ENCODE results near the gene PRLR. TPM values are rescaled to one million over a fixed set of nuclear protein-coding genes. Genes with fewer than 3 reads are reported as not detected.

The PRLR gene
- total RNA-seq, 4 donors from 2014 or later: 15.8 to 80.6 (median 48.0) TPM

DNA sequence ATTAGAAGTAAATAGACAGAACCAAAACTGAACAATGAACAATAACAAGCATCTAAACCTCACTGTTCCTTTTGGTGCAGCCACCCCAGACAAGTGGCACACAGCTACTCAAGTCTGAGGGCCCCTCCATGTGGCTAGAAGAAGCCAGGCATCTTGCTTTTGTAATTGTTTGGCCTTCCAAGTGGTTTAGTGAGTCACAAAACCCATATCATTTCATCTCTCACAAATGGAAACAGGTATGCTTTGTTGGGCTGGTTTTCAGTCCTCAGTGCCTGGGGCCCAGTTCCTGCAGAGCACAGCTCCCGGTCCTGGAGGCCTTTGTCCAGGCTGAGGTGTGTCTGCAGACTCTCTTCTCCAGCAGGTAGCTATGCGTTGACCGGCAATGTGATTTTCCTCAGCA, 16.7 kb downstream of the PRLR start:
- no peaks in the 10 kb centered on the region for H3K36me3 ChIP-seq
- no peaks in the 10 kb centered on the region for H3K27me3 ChIP-seq
- no peak overlapping the region for H3K4me3 ChIP-seq
- H3K4me1 ChIP-seq: no peaks in the 10 kb centered on the region
- no peaks in the 10 kb centered on the region for H3K9me3 ChIP-seq
- TF ChIP-seq CTCF (IDR thresholded peaks at IDR 0.05): no peak
- intact Hi-C loops (cut with DNase I; ENCODE audit: low total_unique reads): no loop called here
- no peak overlapping the region for H3K27ac ChIP-seq
- DNase-seq: no peak

GRCh38 chr5:35212122-35212982, 17.9 kb downstream of the PRLR start:
- H3K27me3 ChIP-seq: no peaks in the 10 kb centered on the region
- TF ChIP-seq POLR2A (IDR thresholded peaks at IDR 0.05): no peak
- no peak for TF ChIP-seq CTCF (IDR thresholded peaks at IDR 0.05)
- H3K36me3 ChIP-seq: no peaks in the 10 kb centered on the region
- no peak overlapping the region for H3K4me3 ChIP-seq
- intact Hi-C loops (cut with DNase I; ENCODE audit: low total_unique reads): no loop called here
- H3K4me1 ChIP-seq: no peaks in the 10 kb centered on the region
- H3K9me3 ChIP-seq: no peaks in the 10 kb centered on the region
- H3K27ac ChIP-seq: no peak overlapping the region
- no peak for DNase-seq

DNA sequence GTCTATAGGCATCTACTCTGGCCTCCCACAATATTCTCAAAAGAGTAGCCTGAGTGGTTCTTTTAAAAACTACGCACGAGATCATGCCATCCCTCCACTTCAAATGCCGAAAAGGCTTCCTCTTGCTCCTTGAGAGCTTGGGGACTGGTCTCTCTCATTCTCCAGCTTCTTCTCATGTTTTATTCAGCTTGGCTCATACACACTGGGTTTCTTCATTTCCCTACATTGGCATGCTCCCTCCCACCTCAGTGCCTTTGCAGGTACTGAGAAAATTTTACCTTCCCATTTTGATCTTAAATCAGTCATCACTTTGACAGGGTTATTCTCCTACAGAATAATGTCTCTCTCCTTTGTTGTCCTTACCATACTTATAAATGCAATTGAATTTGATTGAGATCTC, 20.4 kb downstream of the PRLR start:
- H3K9me3 ChIP-seq: no peaks in the 10 kb centered on the region
- intact Hi-C loops (cut with DNase I; ENCODE audit: low total_unique reads): no loop called here
- H3K4me3 ChIP-seq: no peak overlapping the region
- no peak for DNase-seq
- no peaks in the 10 kb centered on the region for H3K27me3 ChIP-seq
- H3K36me3 ChIP-seq: no peaks in the 10 kb centered on the region
- no peaks in the 10 kb centered on the region for H3K4me1 ChIP-seq
- no peak overlapping the region for H3K27ac ChIP-seq
- TF ChIP-seq POLR2A (IDR thresholded peaks at IDR 0.05) (no peak), CTCF (IDR thresholded peaks at IDR 0.05) (no peak)

DNA sequence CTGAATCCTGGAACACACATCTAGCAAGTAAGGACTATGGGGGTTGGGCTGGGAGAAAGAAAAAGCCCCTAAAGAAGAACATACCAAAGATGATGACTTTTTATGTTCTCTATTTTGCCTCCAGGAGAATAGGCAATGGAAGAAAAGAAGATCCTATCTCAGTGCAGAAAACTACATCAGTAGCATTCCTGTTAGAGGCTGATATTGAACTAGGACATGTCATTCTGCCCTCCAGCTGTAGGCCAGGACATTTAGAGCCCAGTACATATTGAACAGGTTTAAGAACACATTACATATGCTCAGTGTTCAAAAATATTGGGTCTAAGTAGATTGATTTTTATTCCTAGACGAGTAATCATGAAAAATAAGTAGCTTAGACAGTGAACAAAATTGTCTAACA, 24.7 kb downstream of the PRLR start:
- H3K9me3 ChIP-seq: no peaks in the 10 kb centered on the region
- intact Hi-C loops (cut with DNase I; ENCODE audit: low total_unique reads): no loop called here
- no peak overlapping the region for H3K27ac ChIP-seq
- peaks cover 0 to 4% of the 10 kb centered on the region in 2 donors for H3K4me1 ChIP-seq
- H3K27me3 ChIP-seq: no peaks in the 10 kb centered on the region
- no peak overlapping the region for H3K4me3 ChIP-seq
- no peaks in the 10 kb centered on the region for H3K36me3 ChIP-seq
- DNase-seq: no peak
- TF ChIP-seq CTCF (IDR thresholded peaks at IDR 0.05): no peak
- no peak for TF ChIP-seq POLR2A (IDR thresholded peaks at IDR 0.05)

DNA sequence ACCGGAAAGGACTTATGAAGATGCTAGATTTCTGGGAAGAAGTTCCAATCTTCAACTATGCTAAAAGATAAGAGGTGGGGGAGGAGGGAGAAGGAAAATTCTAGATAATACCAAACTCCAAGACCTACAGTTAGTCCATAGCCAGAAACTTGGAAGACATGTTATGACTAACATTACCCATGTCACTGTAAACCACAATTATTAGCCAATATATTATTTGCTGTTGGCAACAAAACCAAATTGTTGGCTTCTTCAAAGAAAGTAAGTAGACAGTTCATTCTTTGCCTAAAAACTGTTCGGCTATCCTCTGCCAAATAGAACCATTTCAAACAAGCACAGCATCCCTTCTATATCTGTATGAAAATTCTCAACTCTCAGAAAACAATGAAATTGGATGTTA, 25.1 kb downstream of the PRLR start:
- no peak for DNase-seq
- TF ChIP-seq POLR2A (IDR thresholded peaks at IDR 0.05) (no peak), CTCF (IDR thresholded peaks at IDR 0.05) (no peak)
- Histone ChIP-seq H3K9me3 (no peaks in the 10 kb centered on the region), H3K27ac (no peak overlapping the region), H3K4me3 (no peak overlapping the region), H3K27me3 (no peaks in the 10 kb centered on the region), H3K4me1 (peaks cover 0 to 4% of the 10 kb centered on the region in 2 donors), H3K36me3 (no peaks in the 10 kb centered on the region)
- intact Hi-C loops (cut with DNase I; ENCODE audit: low total_unique reads): no loop called here

Data from uterus (tissue), 4 donors.